ENCODE results near the gene ITGB5. TPM values are rescaled to one million over a fixed set of nuclear protein-coding genes. Genes with fewer than 3 reads are reported as not detected.

Gene ITGB5
- total RNA-seq, 1 experiment from 2014 or later, result 339 TPM

DNA sequence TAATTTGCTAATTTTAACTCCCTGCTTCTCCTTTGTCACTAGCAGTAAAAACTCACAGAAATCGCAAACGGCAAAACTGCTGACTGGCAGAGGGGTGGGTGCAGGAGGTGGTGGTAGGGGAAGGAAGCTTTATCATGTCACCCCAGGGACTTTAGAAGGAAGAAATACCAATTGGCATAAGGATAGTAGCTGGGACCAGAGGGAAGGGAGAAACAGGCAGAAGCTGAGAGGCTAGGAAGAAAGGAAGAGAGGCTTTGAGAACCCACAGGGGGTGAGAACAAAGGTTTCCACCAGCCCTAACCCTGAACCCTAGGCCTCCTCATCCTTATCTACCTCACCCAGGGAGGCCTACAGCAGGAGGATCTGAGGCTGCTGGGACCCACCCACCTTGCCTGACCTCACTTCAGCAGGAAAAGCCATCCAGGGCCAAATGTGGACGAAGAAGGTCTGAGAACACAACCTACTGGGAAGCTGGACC lies 10.7 kb downstream of the ITGB5 start:
- H3K27ac Mint-ChIP-seq, result peak overlapping the region; percentile 16; the same call in 1 of the 2 replicates

DNA sequence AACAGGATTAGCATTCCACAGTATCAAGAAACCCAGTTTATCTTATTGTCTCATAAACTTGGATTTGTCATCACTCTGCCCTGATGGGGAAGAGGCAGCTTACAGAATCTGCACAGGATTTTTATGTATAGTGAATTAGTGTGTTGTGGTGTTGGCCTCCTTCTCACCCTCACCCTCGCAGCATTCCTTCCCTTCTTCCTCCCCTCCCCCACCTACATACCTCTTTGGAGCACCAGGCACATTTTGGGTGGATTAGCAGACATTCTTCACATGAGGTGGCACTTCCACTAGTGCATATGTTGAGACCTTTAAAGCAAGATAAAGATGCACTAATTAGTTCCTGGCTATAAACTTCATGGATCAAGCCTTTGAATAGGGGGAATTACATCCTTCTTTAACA lies 13.9 kb downstream of the ITGB5 start:
- POLR2A ChIA-PET, result no interaction called here

More for the DNA sequence above, 10.7 kb downstream of the ITGB5 start:
- no peaks in the 10 kb centered on the region for H3K27me3 Mint-ChIP-seq (ENCODE audit: low read depth)
- no peak for DNase-seq (ENCODE audit: low spot score)
- TF ChIP-seq, protein P1, sequence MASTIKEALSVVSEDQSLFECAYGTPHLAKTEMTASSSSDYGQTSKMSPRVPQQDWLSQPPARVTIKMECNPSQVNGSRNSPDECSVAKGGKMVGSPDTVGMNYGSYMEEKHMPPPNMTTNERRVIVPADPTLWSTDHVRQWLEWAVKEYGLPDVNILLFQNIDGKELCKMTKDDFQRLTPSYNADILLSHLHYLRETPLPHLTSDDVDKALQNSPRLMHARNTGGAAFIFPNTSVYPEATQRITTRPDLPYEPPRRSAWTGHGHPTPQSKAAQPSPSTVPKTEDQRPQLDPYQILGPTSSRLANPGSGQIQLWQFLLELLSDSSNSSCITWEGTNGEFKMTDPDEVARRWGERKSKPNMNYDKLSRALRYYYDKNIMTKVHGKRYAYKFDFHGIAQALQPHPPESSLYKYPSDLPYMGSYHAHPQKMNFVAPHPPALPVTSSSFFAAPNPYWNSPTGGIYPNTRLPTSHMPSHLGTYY (CRISPR knock-in tag; IDR thresholded peaks at IDR 0.05), result no peak
- TF ChIP-seq ZNF423 (CRISPR knock-in tag; IDR thresholded peaks at IDR 0.05), result peak; percentile 9; the same call in 1 of the 2 replicates
- ChIA-PET POLR2A (no interaction called here), CTCF (interaction anchor here (0.6 to 1.7 kb wide), 3 partner anchors 12 to 115 kb away, joined by 3 to 6 read pairs (median 3); no protein-coding TSS in a partner anchor)
- H3K4me3 Mint-ChIP-seq, result no peak overlapping the region
- no peaks in the 10 kb centered on the region for H3K9me3 Mint-ChIP-seq
- ATAC-seq, result peak; percentile 72
- H3K4me1 Mint-ChIP-seq, result peaks cover 67% of the 10 kb centered on the region
- peaks cover 13% of the 10 kb centered on the region for H3K36me3 Mint-ChIP-seq

DNA sequence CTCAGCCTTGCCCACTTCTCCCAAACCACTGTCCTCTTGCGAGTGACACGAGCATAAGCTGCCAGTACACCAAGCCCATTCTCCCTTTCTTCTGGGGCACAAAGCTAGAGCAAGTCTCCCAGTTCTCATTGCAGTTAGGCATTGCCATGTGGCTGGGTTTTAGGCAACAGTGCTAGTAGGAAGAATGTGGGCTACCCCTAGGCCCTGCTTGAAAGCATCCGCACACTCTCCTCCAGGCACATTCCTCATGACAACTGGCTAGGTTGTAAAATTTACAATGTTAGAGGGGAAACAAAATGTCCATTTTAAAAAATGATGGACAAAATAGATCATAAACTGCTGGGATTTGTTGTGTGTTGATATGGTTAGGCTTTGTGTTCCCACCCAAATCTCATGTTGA lies 19.7 kb downstream of the ITGB5 start:
- peaks cover 53% of the 10 kb centered on the region for H3K36me3 Mint-ChIP-seq
- no peak overlapping the region for H3K4me3 Mint-ChIP-seq
- POLR2A ChIA-PET, result no interaction called here
- peak overlapping the region; percentile 25 for H3K27ac Mint-ChIP-seq
- peaks cover 4% of the 10 kb centered on the region; the same call in 1 of the 2 replicates for H3K4me1 Mint-ChIP-seq
- H3K27me3 Mint-ChIP-seq (ENCODE audit: low read depth), result no peaks in the 10 kb centered on the region
- CTCF ChIA-PET, result no interaction called here
- H3K9me3 Mint-ChIP-seq, result no peaks in the 10 kb centered on the region
- DNase-seq (ENCODE audit: low spot score) (no peak), ATAC-seq (no peak)
- TF ChIP-seq, protein P2, sequence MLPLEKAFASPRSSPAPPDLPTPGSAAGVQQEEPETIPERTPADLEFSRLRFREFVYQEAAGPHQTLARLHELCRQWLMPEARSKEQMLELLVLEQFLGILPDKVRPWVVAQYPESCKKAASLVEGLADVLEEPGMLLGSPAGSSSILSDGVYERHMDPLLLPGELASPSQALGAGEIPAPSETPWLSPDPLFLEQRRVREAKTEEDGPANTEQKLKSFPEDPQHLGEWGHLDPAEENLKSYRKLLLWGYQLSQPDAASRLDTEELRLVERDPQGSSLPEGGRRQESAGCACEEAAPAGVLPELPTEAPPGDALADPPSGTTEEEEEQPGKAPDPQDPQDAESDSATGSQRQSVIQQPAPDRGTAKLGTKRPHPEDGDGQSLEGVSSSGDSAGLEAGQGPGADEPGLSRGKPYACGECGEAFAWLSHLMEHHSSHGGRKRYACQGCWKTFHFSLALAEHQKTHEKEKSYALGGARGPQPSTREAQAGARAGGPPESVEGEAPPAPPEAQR (CRISPR knock-in tag; IDR thresholded peaks at IDR 0.05), result no peak
- no peak for TF ChIP-seq MXD4 (CRISPR knock-in tag; IDR thresholded peaks at IDR 0.05; ENCODE audit: borderline replicate concordance)
- TF ChIP-seq TCF7 (CRISPR knock-in tag; IDR thresholded peaks at IDR 0.05; ENCODE audit: low read depth), result no peak
- TF ChIP-seq, protein P3, sequence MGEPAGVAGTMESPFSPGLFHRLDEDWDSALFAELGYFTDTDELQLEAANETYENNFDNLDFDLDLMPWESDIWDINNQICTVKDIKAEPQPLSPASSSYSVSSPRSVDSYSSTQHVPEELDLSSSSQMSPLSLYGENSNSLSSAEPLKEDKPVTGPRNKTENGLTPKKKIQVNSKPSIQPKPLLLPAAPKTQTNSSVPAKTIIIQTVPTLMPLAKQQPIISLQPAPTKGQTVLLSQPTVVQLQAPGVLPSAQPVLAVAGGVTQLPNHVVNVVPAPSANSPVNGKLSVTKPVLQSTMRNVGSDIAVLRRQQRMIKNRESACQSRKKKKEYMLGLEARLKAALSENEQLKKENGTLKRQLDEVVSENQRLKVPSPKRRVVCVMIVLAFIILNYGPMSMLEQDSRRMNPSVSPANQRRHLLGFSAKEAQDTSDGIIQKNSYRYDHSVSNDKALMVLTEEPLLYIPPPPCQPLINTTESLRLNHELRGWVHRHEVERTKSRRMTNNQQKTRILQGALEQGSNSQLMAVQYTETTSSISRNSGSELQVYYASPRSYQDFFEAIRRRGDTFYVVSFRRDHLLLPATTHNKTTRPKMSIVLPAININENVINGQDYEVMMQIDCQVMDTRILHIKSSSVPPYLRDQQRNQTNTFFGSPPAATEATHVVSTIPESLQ (CRISPR knock-in tag; IDR thresholded peaks at IDR 0.05), result no peak
- TF ChIP-seq SMAD3 (CRISPR knock-in tag; IDR thresholded peaks at IDR 0.05; ENCODE audit: borderline replicate concordance), result no peak
- TF ChIP-seq FOXJ3 (CRISPR knock-in tag; IDR thresholded peaks at IDR 0.05; ENCODE audit: borderline replicate concordance), result no peak

More for the DNA sequence above, 13.9 kb downstream of the ITGB5 start:
- CTCF ChIA-PET, result no interaction called here
- DNase-seq (ENCODE audit: low spot score) (no peak), ATAC-seq (peak; percentile 27)
- Mint-ChIP-seq H3K4me1 (peaks cover 45% of the 10 kb centered on the region), H3K27ac (peak overlapping the region; percentile 55; the same call in 1 of the 2 replicates), H3K27me3 (ENCODE audit: low read depth) (no peaks in the 10 kb centered on the region), H3K9me3 (no peaks in the 10 kb centered on the region), H3K36me3 (peaks cover 28% of the 10 kb centered on the region), H3K4me3 (no peak overlapping the region)
- TF ChIP-seq, protein P4, sequence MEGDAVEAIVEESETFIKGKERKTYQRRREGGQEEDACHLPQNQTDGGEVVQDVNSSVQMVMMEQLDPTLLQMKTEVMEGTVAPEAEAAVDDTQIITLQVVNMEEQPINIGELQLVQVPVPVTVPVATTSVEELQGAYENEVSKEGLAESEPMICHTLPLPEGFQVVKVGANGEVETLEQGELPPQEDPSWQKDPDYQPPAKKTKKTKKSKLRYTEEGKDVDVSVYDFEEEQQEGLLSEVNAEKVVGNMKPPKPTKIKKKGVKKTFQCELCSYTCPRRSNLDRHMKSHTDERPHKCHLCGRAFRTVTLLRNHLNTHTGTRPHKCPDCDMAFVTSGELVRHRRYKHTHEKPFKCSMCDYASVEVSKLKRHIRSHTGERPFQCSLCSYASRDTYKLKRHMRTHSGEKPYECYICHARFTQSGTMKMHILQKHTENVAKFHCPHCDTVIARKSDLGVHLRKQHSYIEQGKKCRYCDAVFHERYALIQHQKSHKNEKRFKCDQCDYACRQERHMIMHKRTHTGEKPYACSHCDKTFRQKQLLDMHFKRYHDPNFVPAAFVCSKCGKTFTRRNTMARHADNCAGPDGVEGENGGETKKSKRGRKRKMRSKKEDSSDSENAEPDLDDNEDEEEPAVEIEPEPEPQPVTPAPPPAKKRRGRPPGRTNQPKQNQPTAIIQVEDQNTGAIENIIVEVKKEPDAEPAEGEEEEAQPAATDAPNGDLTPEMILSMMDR (IDR thresholded peaks at IDR 0.05), result no peak
- TF ChIP-seq ZNF396 (CRISPR knock-in tag; IDR thresholded peaks at IDR 0.05; ENCODE audit: borderline replicate concordance), result no peak
- TF ChIP-seq, protein P5, sequence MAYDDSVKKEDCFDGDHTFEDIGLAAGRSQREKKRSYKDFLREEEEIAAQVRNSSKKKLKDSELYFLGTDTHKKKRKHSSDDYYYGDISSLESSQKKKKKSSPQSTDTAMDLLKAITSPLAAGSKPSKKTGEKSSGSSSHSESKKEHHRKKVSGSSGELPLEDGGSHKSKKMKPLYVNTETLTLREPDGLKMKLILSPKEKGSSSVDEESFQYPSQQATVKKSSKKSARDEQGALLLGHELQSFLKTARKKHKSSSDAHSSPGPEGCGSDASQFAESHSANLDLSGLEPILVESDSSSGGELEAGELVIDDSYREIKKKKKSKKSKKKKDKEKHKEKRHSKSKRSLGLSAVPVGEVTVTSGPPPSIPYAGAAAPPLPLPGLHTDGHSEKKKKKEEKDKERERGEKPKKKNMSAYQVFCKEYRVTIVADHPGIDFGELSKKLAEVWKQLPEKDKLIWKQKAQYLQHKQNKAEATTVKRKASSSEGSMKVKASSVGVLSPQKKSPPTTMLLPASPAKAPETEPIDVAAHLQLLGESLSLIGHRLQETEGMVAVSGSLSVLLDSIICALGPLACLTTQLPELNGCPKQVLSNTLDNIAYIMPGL (CRISPR knock-in tag; IDR thresholded peaks at IDR 0.05), result no peak
- TF ChIP-seq, protein P6, sequence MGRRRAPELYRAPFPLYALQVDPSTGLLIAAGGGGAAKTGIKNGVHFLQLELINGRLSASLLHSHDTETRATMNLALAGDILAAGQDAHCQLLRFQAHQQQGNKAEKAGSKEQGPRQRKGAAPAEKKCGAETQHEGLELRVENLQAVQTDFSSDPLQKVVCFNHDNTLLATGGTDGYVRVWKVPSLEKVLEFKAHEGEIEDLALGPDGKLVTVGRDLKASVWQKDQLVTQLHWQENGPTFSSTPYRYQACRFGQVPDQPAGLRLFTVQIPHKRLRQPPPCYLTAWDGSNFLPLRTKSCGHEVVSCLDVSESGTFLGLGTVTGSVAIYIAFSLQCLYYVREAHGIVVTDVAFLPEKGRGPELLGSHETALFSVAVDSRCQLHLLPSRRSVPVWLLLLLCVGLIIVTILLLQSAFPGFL (CRISPR knock-in tag; IDR thresholded peaks at IDR 0.05; ENCODE audit: borderline replicate concordance), result no peak
- TF ChIP-seq, protein P7, sequence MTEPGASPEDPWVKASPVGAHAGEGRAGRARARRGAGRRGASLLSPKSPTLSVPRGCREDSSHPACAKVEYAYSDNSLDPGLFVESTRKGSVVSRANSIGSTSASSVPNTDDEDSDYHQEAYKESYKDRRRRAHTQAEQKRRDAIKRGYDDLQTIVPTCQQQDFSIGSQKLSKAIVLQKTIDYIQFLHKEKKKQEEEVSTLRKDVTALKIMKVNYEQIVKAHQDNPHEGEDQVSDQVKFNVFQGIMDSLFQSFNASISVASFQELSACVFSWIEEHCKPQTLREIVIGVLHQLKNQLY (CRISPR knock-in tag; IDR thresholded peaks at IDR 0.05), result no peak
- no peak for TF ChIP-seq NR2C2 (CRISPR knock-in tag; IDR thresholded peaks at IDR 0.05)
- no peak for TF ChIP-seq IRF2 (CRISPR knock-in tag; IDR thresholded peaks at IDR 0.05; ENCODE audit: borderline replicate concordance, low read depth)
- no peak for TF ChIP-seq RELA (CRISPR knock-in tag; IDR thresholded peaks at IDR 0.05; ENCODE audit: borderline replicate concordance)
- TF ChIP-seq NFATC4 (CRISPR knock-in tag; IDR thresholded peaks at IDR 0.05), result no peak
- no peak for TF ChIP-seq NFE2L1 (CRISPR knock-in tag; IDR thresholded peaks at IDR 0.05)
- TF ChIP-seq ZNF232 (CRISPR knock-in tag; IDR thresholded peaks at IDR 0.05), result no peak
- TF ChIP-seq FOXP1 (CRISPR knock-in tag; IDR thresholded peaks at IDR 0.05; ENCODE audit: borderline replicate concordance), result no peak
- TF ChIP-seq FOXK1 (CRISPR knock-in tag; IDR thresholded peaks at IDR 0.05), result no peak
- no peak for TF ChIP-seq SP1 (CRISPR knock-in tag; conservative IDR thresholded peaks at IDR 0.05)

Measured in WTC11 (cell line).